Retinal pigment epithelial cell (primary cell): Measurements from ENCODE around the gene UGT1A1.
A peak's percentile ranks its signal among the peaks of the same experiment; 100 is the strongest.
"Not testable (repeated sequence)": the region's sequence is repeated elsewhere in the genome, so short reads cannot be mapped to it uniquely, and the experiment has no call there.

Source experiments
- DNase-seq: peaks from one replicate; pipeline ENCODE4 v3.0.0-alpha.2; 2010; ENCODE audit warnings: low read depth
- H3K4me3 ChIP-seq: 2 replicates; pipeline ENCODE4 v1.5.1; 2011; ENCODE audit warnings: mild to moderate bottlenecking, low read length, control low read depth, moderate library complexity
- TF ChIP-seq, protein P1 (sequence below): conservative IDR thresholded peaks from 2 replicates; pipeline ENCODE4 v1.5.1; 2011; ENCODE audit warnings: low read depth, low read length, control low read depth, inconsistent platforms

UGT1A1 gene

DNA sequence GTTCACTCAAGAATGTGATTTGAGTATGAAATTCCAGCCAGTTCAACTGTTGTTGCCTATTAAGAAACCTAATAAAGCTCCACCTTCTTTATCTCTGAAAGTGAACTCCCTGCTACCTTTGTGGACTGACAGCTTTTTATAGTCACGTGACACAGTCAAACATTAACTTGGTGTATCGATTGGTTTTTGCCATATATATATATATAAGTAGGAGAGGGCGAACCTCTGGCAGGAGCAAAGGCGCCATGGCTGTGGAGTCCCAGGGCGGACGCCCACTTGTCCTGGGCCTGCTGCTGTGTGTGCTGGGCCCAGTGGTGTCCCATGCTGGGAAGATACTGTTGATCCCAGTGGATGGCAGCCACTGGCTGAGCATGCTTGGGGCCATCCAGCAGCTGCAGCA, at the start of gene UGT1A1:
Gene UGT1A1 (plus strand): TSS at position 228 of the 400 bp plus-strand sequence. CDS start 18 bp downstream, at position 246.
- TF ChIP-seq, protein P1, sequence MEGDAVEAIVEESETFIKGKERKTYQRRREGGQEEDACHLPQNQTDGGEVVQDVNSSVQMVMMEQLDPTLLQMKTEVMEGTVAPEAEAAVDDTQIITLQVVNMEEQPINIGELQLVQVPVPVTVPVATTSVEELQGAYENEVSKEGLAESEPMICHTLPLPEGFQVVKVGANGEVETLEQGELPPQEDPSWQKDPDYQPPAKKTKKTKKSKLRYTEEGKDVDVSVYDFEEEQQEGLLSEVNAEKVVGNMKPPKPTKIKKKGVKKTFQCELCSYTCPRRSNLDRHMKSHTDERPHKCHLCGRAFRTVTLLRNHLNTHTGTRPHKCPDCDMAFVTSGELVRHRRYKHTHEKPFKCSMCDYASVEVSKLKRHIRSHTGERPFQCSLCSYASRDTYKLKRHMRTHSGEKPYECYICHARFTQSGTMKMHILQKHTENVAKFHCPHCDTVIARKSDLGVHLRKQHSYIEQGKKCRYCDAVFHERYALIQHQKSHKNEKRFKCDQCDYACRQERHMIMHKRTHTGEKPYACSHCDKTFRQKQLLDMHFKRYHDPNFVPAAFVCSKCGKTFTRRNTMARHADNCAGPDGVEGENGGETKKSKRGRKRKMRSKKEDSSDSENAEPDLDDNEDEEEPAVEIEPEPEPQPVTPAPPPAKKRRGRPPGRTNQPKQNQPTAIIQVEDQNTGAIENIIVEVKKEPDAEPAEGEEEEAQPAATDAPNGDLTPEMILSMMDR: no peak
- DNase-seq: no peak
- no peak within 1 kb of the TSS for H3K4me3 ChIP-seq

DNA sequence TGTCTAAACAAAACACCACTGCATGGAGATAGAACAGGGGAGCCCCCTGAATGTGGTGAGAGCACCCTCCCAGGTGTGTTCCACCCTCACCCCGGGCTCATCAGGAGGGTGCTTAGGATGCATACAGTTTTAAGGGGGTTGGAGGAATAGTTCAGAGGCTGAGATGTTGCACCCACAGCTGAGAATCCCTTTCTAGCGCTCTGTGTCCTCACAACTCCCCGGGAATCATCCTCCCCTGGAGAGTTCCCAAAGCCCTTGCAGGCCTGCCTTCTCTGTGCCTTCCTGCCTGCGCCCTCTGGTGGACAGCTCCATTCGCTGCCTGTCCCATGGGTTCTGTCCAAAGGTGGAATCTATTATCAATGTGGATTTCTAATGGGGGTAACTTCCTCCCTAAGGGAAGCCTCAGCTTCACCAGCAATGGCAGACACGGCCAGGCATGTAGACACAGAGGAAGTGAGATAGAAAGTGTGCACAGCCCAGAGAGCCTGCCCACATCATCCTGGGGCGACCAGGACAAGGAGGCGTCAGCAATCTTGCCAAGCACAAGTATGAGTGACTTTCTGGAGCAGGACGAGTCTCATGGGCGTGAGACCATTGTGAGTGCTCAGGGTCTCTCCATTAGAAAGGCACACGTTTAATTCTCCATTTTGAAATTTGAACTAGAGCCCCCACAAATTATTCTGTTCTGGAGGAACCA, 48.6 kb upstream of the UGT1A1 start:
- TF ChIP-seq, protein P1: peak; percentile 98
- H3K4me3 ChIP-seq: no peak overlapping the region
- no peak for DNase-seq

DNA sequence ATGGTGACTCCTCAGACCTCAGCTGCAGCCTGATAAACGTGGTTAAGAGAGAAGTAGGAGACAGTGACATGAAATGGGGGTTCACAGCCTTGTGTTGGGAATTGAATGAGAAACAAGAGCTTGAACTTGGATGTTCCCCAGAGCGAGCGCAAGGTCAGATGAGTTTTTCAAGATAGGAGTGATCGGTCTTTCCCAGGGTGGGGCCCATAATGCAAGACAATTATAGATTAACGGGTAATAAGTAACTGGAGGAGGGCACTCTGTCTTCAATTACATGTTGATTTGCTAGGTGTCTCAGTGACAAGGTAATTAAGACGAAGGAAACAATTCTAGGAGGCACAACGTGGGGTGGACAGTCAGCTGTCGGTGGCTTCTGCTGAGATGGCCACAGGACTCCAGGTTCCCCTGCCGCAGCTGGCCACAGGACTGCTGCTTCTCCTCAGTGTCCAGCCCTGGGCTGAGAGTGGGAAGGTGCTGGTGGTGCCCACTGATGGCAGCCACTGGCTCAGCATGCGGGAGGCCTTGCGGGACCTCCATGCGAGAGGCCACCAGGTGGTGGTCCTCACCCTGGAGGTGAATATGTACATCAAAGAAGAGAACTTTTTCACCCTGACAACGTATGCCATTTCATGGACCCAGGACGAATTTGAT, 47.3 kb upstream of the UGT1A1 start, which contains the start of gene UGT1A5:
Gene UGT1A5 (plus strand): TSS at position 297 of the 651 bp plus-strand sequence. CDS start 85 bp downstream, at position 382.
- TF ChIP-seq, protein P1: no peak
- DNase-seq: no peak
- no peak within 1 kb of the TSS for H3K4me3 ChIP-seq

DNA sequence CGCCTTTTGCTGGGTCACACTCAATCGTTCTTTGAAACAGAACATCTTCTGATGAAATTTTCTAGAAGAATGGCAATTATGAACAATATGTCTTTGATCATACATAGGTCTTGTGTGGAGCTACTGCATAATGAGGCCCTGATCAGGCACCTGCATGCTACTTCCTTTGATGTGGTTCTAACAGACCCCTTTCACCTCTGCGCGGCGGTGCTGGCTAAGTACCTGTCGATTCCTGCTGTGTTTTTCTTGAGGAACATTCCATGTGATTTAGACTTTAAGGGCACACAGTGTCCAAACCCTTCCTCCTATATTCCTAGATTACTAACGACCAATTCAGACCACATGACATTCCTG, 46.8 kb upstream of the UGT1A1 start:
- H3K4me3 ChIP-seq: no peak overlapping the region
- TF ChIP-seq, protein P1: no peak
- DNase-seq: no peak

DNA sequence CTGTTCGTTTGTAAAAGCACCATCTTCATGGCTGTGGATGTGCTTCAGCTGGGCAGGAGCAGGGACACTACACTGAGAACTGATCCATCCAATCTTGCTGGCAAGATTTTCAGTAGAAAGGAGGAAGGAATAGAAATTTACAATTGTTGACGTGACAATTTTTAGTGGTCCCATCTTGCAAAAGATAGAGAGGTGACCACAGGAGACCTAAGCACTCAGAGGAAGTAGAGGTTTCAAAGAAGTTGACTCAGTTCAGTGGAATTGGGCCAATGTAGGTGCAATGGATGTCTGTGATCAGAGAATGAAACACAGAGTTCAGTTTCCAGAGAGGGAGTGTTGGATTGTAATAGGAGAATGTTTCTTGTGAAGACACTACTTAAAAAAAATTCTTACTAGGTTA, 45.9 kb upstream of the UGT1A1 start:
- TF ChIP-seq, protein P1: no peak
- no peak overlapping the region for H3K4me3 ChIP-seq
- DNase-seq: no peak

DNA sequence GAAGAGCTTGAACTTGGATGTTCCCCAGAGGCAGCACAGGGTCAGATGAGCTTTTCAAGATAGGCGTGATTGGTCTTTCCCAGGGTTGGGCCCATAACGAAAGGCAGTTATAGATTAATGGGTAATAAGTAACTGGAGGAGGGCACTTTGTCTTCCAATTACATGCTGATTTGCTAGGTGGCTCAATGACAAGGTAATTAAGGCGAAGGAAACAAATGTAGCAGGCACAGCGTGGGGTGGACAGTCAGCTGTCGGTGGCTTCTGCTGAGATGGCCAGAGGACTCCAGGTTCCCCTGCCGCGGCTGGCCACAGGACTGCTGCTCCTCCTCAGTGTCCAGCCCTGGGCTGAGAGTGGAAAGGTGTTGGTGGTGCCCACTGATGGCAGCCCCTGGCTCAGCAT, 41.5 kb upstream of the UGT1A1 start, which contains the start of gene UGT1A4:
Gene UGT1A4 (plus strand): TSS at position 185 of the 400 bp plus-strand sequence. CDS start 85 bp downstream, at position 270.
- TF ChIP-seq, protein P1: no peak
- no peak for DNase-seq
- H3K4me3 ChIP-seq: no peak within 1 kb of the TSS

DNA sequence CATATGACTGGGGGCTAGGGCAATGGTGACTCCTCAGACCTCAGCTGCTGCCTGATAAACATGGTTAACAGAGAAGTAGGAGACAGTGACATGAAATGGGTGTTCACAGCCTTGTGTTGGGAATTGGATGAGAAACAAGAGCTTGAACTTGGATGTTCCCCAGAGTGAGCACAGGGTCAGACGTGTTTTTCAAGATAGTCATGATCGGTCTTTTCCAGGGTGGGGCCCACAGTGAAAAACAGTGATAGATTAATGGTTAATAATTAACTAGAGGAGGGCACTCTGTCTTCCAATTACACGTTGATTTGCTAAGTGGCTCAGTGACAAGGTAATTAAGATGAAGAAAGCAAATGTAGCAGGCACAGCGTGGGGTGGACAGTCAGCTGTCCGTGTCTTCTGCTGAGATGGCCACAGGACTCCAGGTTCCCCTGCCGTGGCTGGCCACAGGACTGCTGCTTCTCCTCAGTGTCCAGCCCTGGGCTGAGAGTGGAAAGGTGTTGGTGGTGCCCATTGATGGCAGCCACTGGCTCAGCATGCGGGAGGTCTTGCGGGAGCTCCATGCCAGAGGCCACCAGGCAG, 31.3 kb upstream of the UGT1A1 start, which contains the start of gene UGT1A3:
Gene UGT1A3 (plus strand): TSS at position 320 of the 579 bp plus-strand sequence. CDS start 85 bp downstream, at position 405.
- DNase-seq: no peak
- TF ChIP-seq, protein P1: no peak
- H3K4me3 ChIP-seq: no peak within 1 kb of the TSS

DNA sequence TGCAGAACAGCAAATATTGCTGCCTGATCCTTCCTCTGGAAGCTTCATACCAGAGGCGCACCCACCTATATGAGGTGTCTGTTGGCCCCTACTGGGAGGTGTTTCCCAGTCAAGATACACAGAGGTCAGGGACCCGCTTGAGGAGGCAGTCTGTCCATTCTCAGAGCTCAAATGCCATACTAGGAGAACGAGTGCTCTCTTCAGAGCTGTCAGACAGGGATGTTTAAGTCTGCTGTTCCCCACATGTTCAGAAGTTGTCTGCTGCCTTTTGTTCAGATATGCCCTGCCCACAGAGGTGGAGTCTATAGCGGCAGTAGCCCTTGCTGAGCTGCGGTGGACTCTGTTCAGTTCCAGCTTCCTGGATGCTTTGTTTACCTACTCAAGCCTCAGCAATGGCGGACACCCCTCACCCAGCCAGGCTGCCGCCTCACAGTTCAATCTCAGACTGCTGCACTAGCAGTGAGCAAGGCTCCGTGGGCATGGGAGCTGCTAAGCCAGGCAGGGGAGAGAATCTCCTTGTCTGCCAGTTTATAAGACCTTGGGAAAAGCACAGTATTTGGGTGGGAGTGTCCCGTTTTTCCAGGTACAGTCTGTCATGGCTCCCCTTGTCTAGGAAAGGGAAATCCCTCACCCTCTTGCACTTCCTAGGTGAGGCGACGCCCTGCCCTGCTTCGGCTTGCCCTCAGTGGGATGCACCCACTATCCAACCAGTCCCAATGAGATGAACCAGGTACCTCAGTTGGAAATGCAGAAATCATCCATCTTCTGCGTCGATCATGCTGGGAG, 23.0 kb upstream of the UGT1A1 start:
- not testable (repeated sequence) for H3K4me3 ChIP-seq, DNase-seq
